ENCODE data around the gene MIB1. TPM values are rescaled to one million over a fixed set of nuclear protein-coding genes. Genes with fewer than 3 reads are reported as not detected.
"Not testable (repeated sequence)": the region's sequence is repeated elsewhere in the genome, so short reads cannot be mapped to it uniquely, and the experiment has no call there.

The MIB1 gene
- total RNA-seq, 2 donors from 2014 or later = 30.0 to 34.7 TPM

DNA sequence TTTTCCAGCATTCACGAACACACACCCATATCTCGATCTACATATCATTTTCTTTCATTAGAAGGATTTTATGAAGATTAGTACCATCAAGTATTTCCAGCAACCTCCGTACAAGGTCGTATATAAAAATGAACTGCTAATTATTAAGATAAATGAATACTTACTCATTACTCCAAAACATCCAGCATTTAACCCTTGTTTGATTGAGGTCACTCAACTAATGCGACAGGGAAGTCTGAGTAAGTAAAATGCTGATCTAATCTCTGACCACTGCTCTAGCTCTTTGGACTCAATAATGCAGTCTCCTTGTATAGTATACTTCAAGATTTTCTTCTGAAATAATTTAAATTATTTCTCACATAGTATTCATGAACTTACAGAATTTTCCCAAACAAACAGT, 38.0 kb upstream of the MIB1 start:
- Histone ChIP-seq H3K27me3 (replicated peaks; ENCODE audit: insufficient read depth) (no peaks in the 10 kb centered on the region), H3K4me3 (no peak overlapping the region), H3K27ac (no peak overlapping the region), H3K9me3 (no peaks in the 10 kb centered on the region), H3K36me3 (no peaks in the 10 kb centered on the region), H3K4me1 (replicated peaks) (no peaks in the 10 kb centered on the region)
- 88% methylated on average over 5 of the region's 5 CpGs for WGBS
- intact Hi-C loops (cut with DNase I) = loop anchor here (5.0 to 10.0 kb wide), 3 partner anchors 40 to 132 kb away; partner anchors contain the start of genes MIB1 and SNRPD1
- TF ChIP-seq POLR2A (IDR thresholded peaks at IDR 0.05) (no peak), POLR2AphosphoS5 (IDR thresholded peaks at IDR 0.05) (no peak)
- TF ChIP-seq, protein P1, sequence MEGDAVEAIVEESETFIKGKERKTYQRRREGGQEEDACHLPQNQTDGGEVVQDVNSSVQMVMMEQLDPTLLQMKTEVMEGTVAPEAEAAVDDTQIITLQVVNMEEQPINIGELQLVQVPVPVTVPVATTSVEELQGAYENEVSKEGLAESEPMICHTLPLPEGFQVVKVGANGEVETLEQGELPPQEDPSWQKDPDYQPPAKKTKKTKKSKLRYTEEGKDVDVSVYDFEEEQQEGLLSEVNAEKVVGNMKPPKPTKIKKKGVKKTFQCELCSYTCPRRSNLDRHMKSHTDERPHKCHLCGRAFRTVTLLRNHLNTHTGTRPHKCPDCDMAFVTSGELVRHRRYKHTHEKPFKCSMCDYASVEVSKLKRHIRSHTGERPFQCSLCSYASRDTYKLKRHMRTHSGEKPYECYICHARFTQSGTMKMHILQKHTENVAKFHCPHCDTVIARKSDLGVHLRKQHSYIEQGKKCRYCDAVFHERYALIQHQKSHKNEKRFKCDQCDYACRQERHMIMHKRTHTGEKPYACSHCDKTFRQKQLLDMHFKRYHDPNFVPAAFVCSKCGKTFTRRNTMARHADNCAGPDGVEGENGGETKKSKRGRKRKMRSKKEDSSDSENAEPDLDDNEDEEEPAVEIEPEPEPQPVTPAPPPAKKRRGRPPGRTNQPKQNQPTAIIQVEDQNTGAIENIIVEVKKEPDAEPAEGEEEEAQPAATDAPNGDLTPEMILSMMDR (IDR thresholded peaks at IDR 0.05) = no peak
- no peak for DNase-seq (ENCODE audit: low spot score)

DNA sequence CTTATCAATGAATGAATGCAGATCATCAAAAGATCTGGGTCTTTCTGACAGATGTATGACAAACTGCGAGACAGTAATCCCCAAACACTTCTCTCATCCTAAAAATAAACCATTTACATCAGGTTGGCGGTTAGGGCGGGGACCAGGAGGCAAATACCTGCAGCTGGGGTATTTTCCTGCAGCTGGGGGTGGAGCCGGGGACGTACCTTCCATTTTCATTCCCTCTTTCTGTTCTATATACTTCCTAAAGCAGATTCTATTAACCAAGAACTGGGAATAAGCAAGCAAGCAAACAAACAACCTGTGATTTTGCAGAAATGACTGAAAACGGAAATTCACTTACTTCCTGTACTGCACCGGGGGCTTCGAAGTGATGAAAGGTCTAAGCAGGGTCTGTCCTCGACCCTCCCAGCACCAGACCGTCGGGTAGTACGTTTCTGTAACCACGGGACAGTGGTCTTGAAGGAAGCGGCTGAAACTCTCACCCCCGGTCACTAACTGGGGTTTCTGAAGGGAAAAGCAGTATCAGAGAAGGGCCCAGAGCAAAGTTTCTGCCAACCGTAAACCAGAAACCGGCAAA, 37.3 kb upstream of the MIB1 start:
- H3K27ac ChIP-seq = peak overlapping the region; percentile 93 to 96

DNA sequence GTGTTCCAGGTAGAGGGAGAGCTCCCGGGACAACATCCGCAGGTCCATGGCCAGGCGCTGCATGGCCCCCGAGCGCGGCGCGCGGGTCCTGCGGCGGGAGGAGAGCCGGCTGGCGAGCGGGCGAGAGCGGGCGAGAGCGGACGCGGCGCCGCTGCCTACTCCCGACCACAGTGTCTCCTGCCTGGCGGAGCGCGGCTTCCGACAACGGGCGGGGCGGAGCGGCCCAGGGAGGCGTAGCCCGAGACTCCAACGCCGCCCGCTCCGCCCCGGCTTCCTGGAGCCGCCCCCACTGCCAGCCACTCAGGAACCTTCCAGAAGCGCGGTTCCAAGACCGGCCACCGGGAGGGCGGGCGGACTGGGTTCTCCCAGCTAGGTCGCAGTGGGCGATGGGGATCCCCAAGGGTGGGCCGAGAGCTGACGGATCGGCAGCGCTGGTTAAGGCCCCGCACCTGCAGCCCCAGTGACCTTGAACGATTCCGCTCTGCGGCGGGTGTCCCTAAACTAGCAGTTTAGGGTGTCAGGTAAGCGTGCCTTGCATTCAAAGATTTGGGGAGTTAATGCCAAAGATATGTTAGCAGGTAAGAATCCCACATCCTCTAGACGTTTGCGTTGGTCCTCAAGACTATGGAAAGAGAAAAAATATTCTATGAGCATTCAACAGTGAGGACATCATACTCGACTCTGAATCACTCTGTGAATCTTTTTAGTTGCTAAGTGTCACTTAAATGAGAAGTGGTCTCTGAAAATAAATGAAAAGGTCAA, 35.8 kb upstream of the MIB1 start, which contains the start of gene ABHD3:
Gene ABHD3 (minus strand): TSS at position 172 of the 762 bp plus-strand sequence. CDS start 109 bp downstream, at position 63.
- Histone ChIP-seq H3K27ac (peak within 1 kb of the TSS; percentile 93 to 96), H3K9me3 (no peaks in the 10 kb centered on the region), H3K36me3 (no peaks in the 10 kb centered on the region), H3K27me3 (replicated peaks; ENCODE audit: insufficient read depth) (no peaks in the 10 kb centered on the region), H3K4me1 (replicated peaks) (no peaks in the 10 kb centered on the region), H3K4me3 (peak within 1 kb of the TSS; percentile 79 to 81)
- TF ChIP-seq, protein P1 (IDR thresholded peaks at IDR 0.05) = peak in 3 of 4 experiments; percentile 49 to 82 (median 80)
- TF ChIP-seq POLR2AphosphoS5 (IDR thresholded peaks at IDR 0.05) (peak; percentile 91), POLR2A (IDR thresholded peaks at IDR 0.05) (peak; percentile 99)
- peak; percentile 94 for DNase-seq (ENCODE audit: low spot score)
- WGBS = under 1% methylated on average over 42 of the region's 60 CpGs
- intact Hi-C loops (cut with DNase I) = loop anchor here (5.0 to 10.0 kb wide), 3 partner anchors 38 to 130 kb away; partner anchors contain the start of genes MIB1 and SNRPD1

More for the DNA sequence above, 37.3 kb upstream of the MIB1 start:
- Histone ChIP-seq H3K36me3 (no peaks in the 10 kb centered on the region), H3K27me3 (replicated peaks; ENCODE audit: insufficient read depth) (no peaks in the 10 kb centered on the region), H3K9me3 (no peaks in the 10 kb centered on the region), H3K4me1 (replicated peaks) (no peaks in the 10 kb centered on the region), H3K4me3 (peak overlapping the region; percentile 79 to 81)
- peak; percentile 19 for DNase-seq (ENCODE audit: low spot score)
- 10% methylated on average over 17 of the region's 17 CpGs for WGBS
- intact Hi-C loops (cut with DNase I) = loop anchor here (5.0 to 10.0 kb wide), 3 partner anchors 39 to 131 kb away; partner anchors contain the start of genes MIB1 and SNRPD1
- no peak for TF ChIP-seq POLR2A (IDR thresholded peaks at IDR 0.05)
- TF ChIP-seq POLR2AphosphoS5 (IDR thresholded peaks at IDR 0.05) = no peak
- TF ChIP-seq, protein P1 (IDR thresholded peaks at IDR 0.05) = no peak

DNA sequence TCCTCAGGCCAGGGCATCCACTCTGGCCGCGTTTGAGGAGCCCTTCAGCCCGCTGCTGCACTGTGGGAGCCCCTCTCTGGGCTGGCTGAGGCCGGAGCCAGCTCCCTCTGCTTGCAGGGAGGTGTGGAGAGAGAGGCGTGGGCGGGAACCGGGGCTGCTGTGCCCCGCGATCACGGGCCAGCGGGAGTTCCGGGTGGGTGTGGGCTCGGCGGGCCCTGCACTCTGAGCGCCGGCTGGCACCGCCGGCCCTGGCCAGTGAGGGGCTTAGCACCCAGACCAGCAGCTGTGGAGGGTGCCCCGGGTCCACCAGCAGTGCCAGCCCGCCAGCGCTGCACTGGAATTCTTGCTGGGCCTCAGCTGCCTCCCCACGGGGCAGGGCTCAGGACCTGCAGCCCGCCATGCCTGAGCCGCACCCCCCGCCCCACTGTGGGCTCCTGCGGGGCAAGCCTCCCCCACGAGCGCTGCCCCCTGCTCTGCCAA, 34.2 kb upstream of the MIB1 start:
- H3K36me3 ChIP-seq = no peaks in the 10 kb centered on the region
- no peak overlapping the region for H3K4me3 ChIP-seq
- 95% methylated on average over 9 of the region's 28 CpGs for WGBS
- H3K4me1 ChIP-seq (replicated peaks) = no peaks in the 10 kb centered on the region
- TF ChIP-seq POLR2A (IDR thresholded peaks at IDR 0.05) (no peak), POLR2AphosphoS5 (IDR thresholded peaks at IDR 0.05) (no peak)
- TF ChIP-seq, protein P1 (IDR thresholded peaks at IDR 0.05) = no peak
- H3K27me3 ChIP-seq (replicated peaks; ENCODE audit: insufficient read depth) = no peaks in the 10 kb centered on the region
- DNase-seq (ENCODE audit: low spot score) = no peak
- intact Hi-C loops (cut with DNase I) = loop anchor here (10.0 kb wide), 1 partner anchor 128 kb away; no protein-coding TSS in a partner anchor
- no peak overlapping the region for H3K27ac ChIP-seq
- H3K9me3 ChIP-seq = no peaks in the 10 kb centered on the region

DNA sequence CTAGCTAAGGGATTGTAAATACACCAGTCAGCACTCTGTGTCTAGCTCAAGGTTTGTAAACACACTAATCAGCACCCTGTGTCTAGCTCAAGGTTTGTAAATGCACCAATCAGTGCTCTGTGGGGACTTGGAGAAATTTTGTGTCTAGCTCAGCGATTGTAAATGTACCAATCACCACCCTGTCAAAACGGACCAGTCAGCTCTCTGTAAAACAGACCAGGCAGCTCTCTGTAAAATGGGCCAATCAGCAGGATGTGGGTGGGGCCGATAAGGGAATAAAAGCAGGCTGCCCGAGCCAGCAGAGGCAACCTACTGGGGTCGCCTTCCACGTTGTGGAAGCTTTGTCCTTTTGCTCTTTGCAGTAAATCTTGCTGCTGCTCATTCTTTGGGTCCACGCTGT, 33.5 kb upstream of the MIB1 start:
- WGBS = 73% methylated on average over 7 of the region's 7 CpGs
- not testable (repeated sequence) for DNase-seq (ENCODE audit: low spot score); H3K4me3 ChIP-seq; H3K27ac ChIP-seq; H3K27me3 ChIP-seq (replicated peaks; ENCODE audit: insufficient read depth); H3K4me1 ChIP-seq (replicated peaks); H3K9me3 ChIP-seq; H3K36me3 ChIP-seq
- intact Hi-C loops (cut with DNase I) = loop anchor here (10.0 kb wide), 1 partner anchor 128 kb away; no protein-coding TSS in a partner anchor
